NCI-H2171 (cell line): ENCODE results near the gene CMPK2.

Experiments
- DNase-seq: peaks from one replicate; lab custom pipeline; 2025; lab: John Stamatoyannopoulos, UW

The CMPK2 gene

GRCh38 chr2:6810961-6811360 is 54.7 kb downstream of the CMPK2 start:
- no peak for DNase-seq

GRCh38 chr2:6808426-6808825 is 57.3 kb downstream of the CMPK2 start:
- no peak for DNase-seq

- DNase-seq: no peak
Measured at GRCh38 chr2:6806604-6807003, 59.1 kb downstream of the CMPK2 start.

GRCh38 chr2:6800553-6800952 is 65.2 kb downstream of the CMPK2 start:
- no peak for DNase-seq
